Panc1 (cell line): ENCODE data around the gene PLXND1. TPM values are rescaled to one million over a fixed set of nuclear protein-coding genes. Genes with fewer than 3 reads are reported as not detected.
"Not testable (repeated sequence)": the region's sequence is repeated elsewhere in the genome, so short reads cannot be mapped to it uniquely, and the experiment has no call there.

Source experiments
- ATAC-seq: fragments of 200-7000 bp; cut with Tn5 transposase; 2 replicates; pipeline ENCODE4 v1.9.1; 2020; ENCODE audit warnings: mild to moderate bottlenecking, moderate library complexity
- BruUV-seq: library from RNA; stranded (reverse); fragments of 400-500 nt; replicated peaks from 2 replicates; lab custom pipeline; 2021; lab: Mats Ljungman, UMichigan
- CTCF ChIA-PET: fragments of 300-600 bp; sonication (Branson Sonifier 250); formaldehyde crosslinking; loops from one replicate; lab custom pipeline; 2022; ENCODE audit warnings: antibody characterized with exemption; lab: Charles Lee
- POLR2A ChIA-PET: fragments of 300-600 bp; sonication (Branson Sonifier 250); formaldehyde crosslinking; loops from one replicate; lab custom pipeline; 2022; ENCODE audit warnings: antibody characterized with exemption; lab: Charles Lee
- DNase-seq: peaks from one replicate; pipeline ENCODE4 v3.0.0-alpha.2; 2010; ENCODE audit warnings: low read depth, low spot score
- H3K27ac ChIP-seq: 2 replicates; pipeline ENCODE4 v1.5.1; 2011; ENCODE audit warnings: mild to moderate bottlenecking, low read length, inconsistent platforms
- H3K27me3 ChIP-seq: fragments of 200-500 bp; sonication (Bioruptor generic); 2 replicates; pipeline ENCODE4 v1.6.0; 2014; ENCODE audit warnings: low read length, inconsistent platforms; ENCODE audit not compliant: control insufficient read depth, insufficient read depth
- H3K36me3 ChIP-seq: fragments of 200-500 bp; sonication (Bioruptor generic); 2 replicates; pipeline ENCODE4 v1.5.1; 2014; ENCODE audit warnings: inconsistent platforms, mild to moderate bottlenecking, low read length, moderate library complexity; ENCODE audit not compliant: control insufficient read depth, insufficient read depth
- H3K4me1 ChIP-seq: 2 replicates; pipeline ENCODE4 v1.5.1; 2011; ENCODE audit warnings: inconsistent platforms, mild to moderate bottlenecking, low read length, moderate library complexity; ENCODE audit not compliant: control insufficient read depth, insufficient read depth
- H3K4me3 ChIP-seq, 2 experiments: 2 replicates each; pipeline ENCODE4 v1.5.1; 2011 to 2012; ENCODE audit warnings: low read depth in 2 of 2, low read length in 2 of 2, mild to moderate bottlenecking in 2 of 2, inconsistent platforms in 1 of 2, moderate library complexity in 1 of 2
- H3K9me3 ChIP-seq: fragments of 200-500 bp; sonication (Bioruptor generic); 2 replicates; pipeline ENCODE4 v1.5.1; 2014; ENCODE audit warnings: low read depth, mild to moderate bottlenecking, inconsistent platforms, low read length, moderate library complexity; ENCODE audit not compliant: control insufficient read depth, insufficient read depth
- CTCF ChIP-seq: fragments of 450-650 bp; IDR thresholded peaks from 2 replicates; pipeline ENCODE4 v1.5.1; 2017; ENCODE audit warnings: mild to moderate bottlenecking
- POLR2AphosphoS5 ChIP-seq: IDR thresholded peaks from 2 replicates; pipeline ENCODE4 v1.6.1; 2012; ENCODE audit warnings: mild to moderate bottlenecking, low read depth, low read length, moderate library complexity
- in situ Hi-C: cut with HindIII; loops from 2 replicates; pipeline ENCODE4 v1.10.0; 2016; ENCODE audit warnings: low sequenced_read_pairs, low pct_unique_long_range_greater_than_20kb
- intact Hi-C: fragments of 100-400 bp; cut with micrococcal nuclease; formaldehyde crosslinking; loops from one replicate; pipeline ENCODE4 v1.10.0; 2022; ENCODE audit not compliant: unreplicated experiment
- total RNA-seq: library from RNA; stranded (reverse); gene quantifications from one replicate; pipeline ENCODE4 v1.2.1, GENCODE V29; 2021; ENCODE audit not compliant: unreplicated experiment

Gene PLXND1
- total RNA-seq, 1 experiment from 2014 or later = 248 TPM

GRCh38 chr3:129517516-129517915, 89.0 kb downstream of the PLXND1 start:
- intact Hi-C loops (no loop called here), in situ Hi-C loops (no loop called here)
- CTCF ChIA-PET = no interaction called here
- H3K27ac ChIP-seq = no peak overlapping the region
- TF ChIP-seq POLR2AphosphoS5 = no peak
- H3K4me1 ChIP-seq = no peaks in the 10 kb centered on the region
- no peaks in the 10 kb centered on the region for H3K36me3 ChIP-seq
- no peaks in the 10 kb centered on the region for H3K27me3 ChIP-seq
- POLR2A ChIA-PET = no interaction called here
- no peak overlapping the region for H3K4me3 ChIP-seq
- no TSS peak for BruUV-seq
- no peaks in the 10 kb centered on the region for H3K9me3 ChIP-seq
- ATAC-seq (no peak), DNase-seq (no peak)

GRCh38 chr3:129515821-129516432, 90.5 kb downstream of the PLXND1 start:
- ATAC-seq, intact Hi-C loops, H3K36me3 ChIP-seq, CTCF ChIA-PET, POLR2A ChIA-PET, in situ Hi-C loops, H3K4me1 ChIP-seq, BruUV-seq, DNase-seq, H3K9me3 ChIP-seq, H3K27ac ChIP-seq, H3K27me3 ChIP-seq, H3K4me3 ChIP-seq: not testable (repeated sequence)

GRCh38 chr3:129515108-129515820, 91.2 kb downstream of the PLXND1 start:
- in situ Hi-C loops, intact Hi-C loops, H3K9me3 ChIP-seq, H3K4me1 ChIP-seq, H3K27ac ChIP-seq, H3K27me3 ChIP-seq, H3K4me3 ChIP-seq, DNase-seq, H3K36me3 ChIP-seq, POLR2A ChIA-PET, BruUV-seq, CTCF ChIA-PET, ATAC-seq: not testable (repeated sequence)

DNA sequence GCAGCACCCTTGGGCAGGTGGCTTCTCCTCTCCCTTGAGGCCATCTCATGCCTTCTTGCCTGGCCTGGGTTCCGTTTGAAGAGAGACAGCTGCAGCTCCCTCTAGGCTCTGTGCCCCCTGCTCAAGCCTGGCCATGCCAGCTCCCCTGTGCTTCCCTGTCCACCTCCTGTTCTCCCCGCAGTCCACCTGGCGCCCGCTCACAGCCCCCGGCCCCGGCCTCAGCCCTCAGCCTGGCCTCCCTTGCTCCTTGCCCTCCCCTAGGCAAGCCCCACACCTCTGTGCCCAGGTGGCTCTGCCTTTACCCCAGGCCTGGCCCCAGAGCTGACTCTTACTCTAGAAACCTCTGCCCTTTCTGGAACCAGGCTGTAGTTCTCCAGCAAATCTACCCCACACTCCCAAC, 91.9 kb downstream of the PLXND1 start:
- ATAC-seq = peak; percentile 5; the same call in 1 of the 2 replicates
- ChIA-PET POLR2A (interaction anchor here (0.6 kb wide), 1 partner anchor 21 kb away, joined by 3 read pairs; no protein-coding TSS in a partner anchor), CTCF (no interaction called here)
- no peaks in the 10 kb centered on the region for H3K27me3 ChIP-seq
- no peak overlapping the region for H3K4me3 ChIP-seq
- no peak for TF ChIP-seq CTCF
- TF ChIP-seq POLR2AphosphoS5 = no peak
- H3K36me3 ChIP-seq = no peaks in the 10 kb centered on the region
- BruUV-seq = no TSS peak
- intact Hi-C loops = no loop called here
- H3K27ac ChIP-seq = no peak overlapping the region
- H3K9me3 ChIP-seq = no peaks in the 10 kb centered on the region
- H3K4me1 ChIP-seq = no peaks in the 10 kb centered on the region
- no peak for DNase-seq
- in situ Hi-C loops = no loop called here
